Measurements from ENCODE around the gene ADAM22.

- TF ChIP-seq CTCF (IDR thresholded peaks at IDR 0.05) (no peak), RAD21 (IDR thresholded peaks at IDR 0.05; ENCODE audit: low read length) (no peak), ELF1 (IDR thresholded peaks at IDR 0.05) (no peak), MEF2A (IDR thresholded peaks at IDR 0.05; ENCODE audit: borderline replicate concordance, low read depth) (no peak), EZH2phosphoT487 (IDR thresholded peaks at IDR 0.05; ENCODE audit: borderline replicate concordance, low read depth) (no peak), RCOR1 (IDR thresholded peaks at IDR 0.05; ENCODE audit: low read length) (0 out of 2 replicates have a peak, but pooled peaks have one; percentile 12), ZBTB33 (IDR thresholded peaks at IDR 0.05; ENCODE audit: borderline replicate concordance, low read depth) (no peak), MXI1 (IDR thresholded peaks at IDR 0.05; ENCODE audit: low read depth, low read length) (no peak), GABPA (IDR thresholded peaks at IDR 0.05; ENCODE audit: low read depth) (no peak), POLR2AphosphoS5 (IDR thresholded peaks at IDR 0.05; ENCODE audit: low read depth, low read length) (no peak), EP300 (IDR thresholded peaks at IDR 0.05; ENCODE audit: borderline replicate concordance in 1 of 2, low read depth in 1 of 2, low read length in 1 of 2) (no peak), TAF1 (IDR thresholded peaks at IDR 0.05; ENCODE audit: borderline replicate concordance, low read depth, low read length) (no peak), GATA2 (CRISPR knock-in tag; IDR thresholded peaks at IDR 0.05) (no peak)
- TF ChIP-seq, protein P1, sequence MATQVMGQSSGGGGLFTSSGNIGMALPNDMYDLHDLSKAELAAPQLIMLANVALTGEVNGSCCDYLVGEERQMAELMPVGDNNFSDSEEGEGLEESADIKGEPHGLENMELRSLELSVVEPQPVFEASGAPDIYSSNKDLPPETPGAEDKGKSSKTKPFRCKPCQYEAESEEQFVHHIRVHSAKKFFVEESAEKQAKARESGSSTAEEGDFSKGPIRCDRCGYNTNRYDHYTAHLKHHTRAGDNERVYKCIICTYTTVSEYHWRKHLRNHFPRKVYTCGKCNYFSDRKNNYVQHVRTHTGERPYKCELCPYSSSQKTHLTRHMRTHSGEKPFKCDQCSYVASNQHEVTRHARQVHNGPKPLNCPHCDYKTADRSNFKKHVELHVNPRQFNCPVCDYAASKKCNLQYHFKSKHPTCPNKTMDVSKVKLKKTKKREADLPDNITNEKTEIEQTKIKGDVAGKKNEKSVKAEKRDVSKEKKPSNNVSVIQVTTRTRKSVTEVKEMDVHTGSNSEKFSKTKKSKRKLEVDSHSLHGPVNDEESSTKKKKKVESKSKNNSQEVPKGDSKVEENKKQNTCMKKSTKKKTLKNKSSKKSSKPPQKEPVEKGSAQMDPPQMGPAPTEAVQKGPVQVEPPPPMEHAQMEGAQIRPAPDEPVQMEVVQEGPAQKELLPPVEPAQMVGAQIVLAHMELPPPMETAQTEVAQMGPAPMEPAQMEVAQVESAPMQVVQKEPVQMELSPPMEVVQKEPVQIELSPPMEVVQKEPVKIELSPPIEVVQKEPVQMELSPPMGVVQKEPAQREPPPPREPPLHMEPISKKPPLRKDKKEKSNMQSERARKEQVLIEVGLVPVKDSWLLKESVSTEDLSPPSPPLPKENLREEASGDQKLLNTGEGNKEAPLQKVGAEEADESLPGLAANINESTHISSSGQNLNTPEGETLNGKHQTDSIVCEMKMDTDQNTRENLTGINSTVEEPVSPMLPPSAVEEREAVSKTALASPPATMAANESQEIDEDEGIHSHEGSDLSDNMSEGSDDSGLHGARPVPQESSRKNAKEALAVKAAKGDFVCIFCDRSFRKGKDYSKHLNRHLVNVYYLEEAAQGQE (IDR thresholded peaks at IDR 0.05; ENCODE audit: low read depth, low read length): no peak
Measured at GRCh38 chr7:87934699-87935383, 790 bp downstream of the ADAM22 start.

Data from SK-N-SH (cell line).